GM12865 (cell line): ENCODE results near the gene LRRC61.

Experiments
- DNase-seq: peaks from one replicate; pipeline ENCODE4 v3.0.0; 2010; ENCODE audit warnings: low read depth
- H3K4me3 ChIP-seq: 2 replicates; pipeline ENCODE4 v1.5.1; 2011; ENCODE audit warnings: mild to moderate bottlenecking, low read depth, low read length, control low read depth
- TF ChIP-seq, protein P1 (sequence below): IDR thresholded peaks from 2 replicates; pipeline ENCODE4 v1.5.1; 2011; ENCODE audit warnings: low read length, control low read depth, low read depth, inconsistent platforms; ENCODE audit not compliant: insufficient read depth; ENCODE audit errors: missing control alignments

Gene LRRC61

DNA sequence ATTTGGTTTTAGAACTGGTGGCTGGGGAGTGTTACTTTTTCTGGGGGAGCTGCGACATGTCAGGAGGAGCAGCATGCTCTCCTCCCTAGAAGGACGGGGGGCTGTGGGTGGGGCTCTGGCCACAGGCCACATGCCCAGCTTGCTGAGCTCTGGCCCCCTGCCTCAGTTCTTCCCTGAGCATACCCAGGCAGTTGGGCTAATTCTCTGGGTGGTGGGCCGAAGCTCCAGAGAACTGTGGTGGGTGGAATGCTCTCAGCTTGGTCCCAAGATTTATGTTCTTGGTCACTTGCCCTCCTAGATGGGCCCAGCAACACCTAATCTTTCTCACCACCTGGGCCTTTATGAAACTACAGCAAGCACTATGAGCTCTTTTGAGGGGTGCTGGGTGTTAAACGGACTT is 50.9 kb downstream of the LRRC61 start:
- H3K4me3 ChIP-seq = no peak overlapping the region
- TF ChIP-seq, protein P1, sequence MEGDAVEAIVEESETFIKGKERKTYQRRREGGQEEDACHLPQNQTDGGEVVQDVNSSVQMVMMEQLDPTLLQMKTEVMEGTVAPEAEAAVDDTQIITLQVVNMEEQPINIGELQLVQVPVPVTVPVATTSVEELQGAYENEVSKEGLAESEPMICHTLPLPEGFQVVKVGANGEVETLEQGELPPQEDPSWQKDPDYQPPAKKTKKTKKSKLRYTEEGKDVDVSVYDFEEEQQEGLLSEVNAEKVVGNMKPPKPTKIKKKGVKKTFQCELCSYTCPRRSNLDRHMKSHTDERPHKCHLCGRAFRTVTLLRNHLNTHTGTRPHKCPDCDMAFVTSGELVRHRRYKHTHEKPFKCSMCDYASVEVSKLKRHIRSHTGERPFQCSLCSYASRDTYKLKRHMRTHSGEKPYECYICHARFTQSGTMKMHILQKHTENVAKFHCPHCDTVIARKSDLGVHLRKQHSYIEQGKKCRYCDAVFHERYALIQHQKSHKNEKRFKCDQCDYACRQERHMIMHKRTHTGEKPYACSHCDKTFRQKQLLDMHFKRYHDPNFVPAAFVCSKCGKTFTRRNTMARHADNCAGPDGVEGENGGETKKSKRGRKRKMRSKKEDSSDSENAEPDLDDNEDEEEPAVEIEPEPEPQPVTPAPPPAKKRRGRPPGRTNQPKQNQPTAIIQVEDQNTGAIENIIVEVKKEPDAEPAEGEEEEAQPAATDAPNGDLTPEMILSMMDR = no peak
- no peak for DNase-seq

GRCh38 chr7:150374472-150374871 is 51.3 kb downstream of the LRRC61 start:
- H3K4me3 ChIP-seq = no peak overlapping the region
- no peak for DNase-seq
- TF ChIP-seq, protein P1 = no peak

DNA sequence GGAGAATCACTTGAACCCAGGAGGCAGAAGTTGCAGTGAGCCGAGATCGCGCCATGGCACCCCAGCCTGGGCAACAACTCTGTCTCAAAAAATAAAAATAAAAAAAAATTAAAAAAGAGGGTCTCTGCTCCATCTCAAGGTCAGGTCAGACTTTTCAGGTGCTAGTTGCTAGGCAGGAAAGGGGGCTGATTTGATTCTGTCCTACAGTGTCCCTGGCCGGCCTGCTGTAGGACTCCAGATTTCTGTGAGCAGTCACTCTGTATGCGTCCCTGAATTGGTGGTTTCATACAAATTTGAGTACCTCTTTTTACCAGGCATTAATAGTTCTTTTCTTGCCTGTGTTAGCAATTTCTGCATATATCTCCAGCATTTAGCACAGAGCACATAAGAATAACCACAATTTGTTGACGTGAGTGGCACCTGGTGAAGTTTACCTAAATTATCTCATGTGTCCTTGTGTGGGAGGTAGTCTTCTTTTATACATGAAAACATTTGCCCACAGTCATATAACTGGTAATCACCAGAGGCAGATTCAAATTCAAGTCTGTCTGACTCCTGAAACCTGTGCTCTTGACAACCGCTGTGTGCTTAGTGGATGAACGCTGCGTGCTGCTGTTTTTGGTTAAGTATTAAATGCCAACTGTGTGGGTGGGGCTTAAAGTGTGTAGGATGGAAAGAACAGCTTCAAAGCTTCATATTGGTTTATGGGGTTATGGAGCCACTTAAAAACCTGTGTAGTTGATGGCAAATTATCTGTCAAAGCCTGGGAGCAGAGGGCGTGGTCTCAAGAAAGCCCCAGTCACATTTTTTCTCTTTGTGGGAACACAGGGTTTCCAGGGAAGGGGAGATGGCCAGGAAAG is 52.7 kb downstream of the LRRC61 start:
- peak; percentile 70 for DNase-seq
- TF ChIP-seq, protein P1 = no peak
- no peak overlapping the region for H3K4me3 ChIP-seq

DNA sequence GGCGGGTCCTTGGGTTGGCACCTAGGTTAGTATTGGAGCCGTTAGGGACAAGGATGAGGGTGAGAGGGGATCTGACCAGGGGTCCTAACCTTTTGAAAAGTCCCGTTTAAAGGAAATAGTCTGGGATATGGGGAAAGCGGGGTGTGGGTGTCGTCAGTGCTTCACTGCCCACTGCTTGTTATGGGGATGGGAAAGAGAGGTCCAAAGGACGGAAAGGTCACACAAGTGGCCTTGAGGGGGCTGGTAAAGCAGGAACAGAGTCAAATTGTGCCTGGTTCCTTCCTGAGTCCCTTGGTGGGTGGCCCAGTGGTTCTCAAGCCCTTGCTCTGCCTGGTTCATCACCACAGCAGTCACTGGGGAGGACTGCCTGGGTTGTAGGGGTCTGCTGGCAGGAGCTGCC is 53.4 kb downstream of the LRRC61 start:
- DNase-seq = no peak
- no peak overlapping the region for H3K4me3 ChIP-seq
- TF ChIP-seq, protein P1 = no peak

DNA sequence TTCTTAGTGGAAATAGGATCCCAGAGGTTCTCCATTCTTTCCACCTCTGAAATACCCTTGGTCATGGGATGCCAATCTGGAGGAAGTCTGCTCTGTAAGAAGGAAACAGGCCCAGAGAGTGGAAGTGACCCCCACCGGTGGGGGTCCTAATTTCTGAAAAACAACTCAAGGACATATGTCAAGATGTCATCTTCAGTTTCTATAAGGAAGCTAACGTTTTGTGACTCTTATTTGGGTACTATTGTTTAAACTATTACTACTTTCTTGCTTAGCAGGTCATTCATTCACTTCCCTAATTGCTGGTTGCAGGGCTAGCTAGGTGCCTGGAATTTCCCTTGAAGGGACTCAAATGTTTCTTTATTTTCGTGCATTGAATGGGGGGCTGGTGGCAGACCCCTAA is 54.0 kb downstream of the LRRC61 start:
- peak; percentile 38 for DNase-seq
- TF ChIP-seq, protein P1 = no peak
- H3K4me3 ChIP-seq = no peak overlapping the region

DNA sequence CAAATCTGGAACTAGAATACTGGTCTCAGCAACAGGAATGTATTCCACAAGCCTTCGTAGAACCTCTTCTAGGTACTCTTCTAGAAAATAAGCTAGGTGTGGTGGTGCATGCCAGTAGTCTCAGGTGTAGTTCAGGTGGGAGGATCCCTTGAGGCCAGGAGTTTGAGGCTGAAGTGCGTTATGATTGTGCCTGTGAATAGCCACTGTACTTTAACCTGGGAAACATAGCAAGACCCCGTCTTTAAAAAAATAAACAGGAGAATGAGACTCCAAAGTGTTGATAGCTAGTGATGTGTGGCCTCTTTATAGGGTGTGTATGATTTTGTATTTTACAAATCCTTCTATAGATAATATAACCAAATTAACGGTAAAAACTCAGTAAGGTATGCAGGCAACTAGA is 54.5 kb downstream of the LRRC61 start:
- peak overlapping the region; percentile 83; the same call in 1 of the 2 replicates for H3K4me3 ChIP-seq
- DNase-seq = no peak
- TF ChIP-seq, protein P1 = no peak
